Natural killer cell (primary cell): ENCODE data around the gene ATAD3B. TPM values are rescaled to one million over a fixed set of nuclear protein-coding genes. Genes with fewer than 3 reads are reported as not detected.
A peak's percentile ranks its signal among the peaks of the same experiment; 100 is the strongest.
"Not testable (repeated sequence)": the region's sequence is repeated elsewhere in the genome, so short reads cannot be mapped to it uniquely, and the experiment has no call there.

Source experiments
- ATAC-seq, 3 donors: fragments of 150-1000 bp in 2 of 3; fragments of 200-7000 bp in 1 of 3; cut with Tn5 transposase; 1 replicate in 1 of 3; 2 replicates in 2 of 3; pipeline ENCODE4 v1.10.0; 2021; ENCODE audit warnings: mild to moderate bottlenecking in 2 of 3, moderate library complexity in 2 of 3
- DNase-seq, 2 donors: peaks; one replicate each; pipeline versions ENCODE4 v3.0.0 to v3.0.0-alpha.2; 2013 to 2021; ENCODE audit warnings: mixed read lengths in 1 of 2
- H3K27ac ChIP-seq: one replicate; pipeline ENCODE4 v1.5.1; 2013; ENCODE audit warnings: mild to moderate bottlenecking, low read length
- H3K27me3 ChIP-seq: one replicate; pipeline ENCODE4 v1.6.1; 2013; ENCODE audit warnings: low read length; ENCODE audit not compliant: control insufficient read depth, insufficient read depth
- H3K36me3 ChIP-seq: one replicate; pipeline ENCODE4 v1.6.1; 2013; ENCODE audit warnings: low read length; ENCODE audit not compliant: control insufficient read depth, insufficient read depth
- H3K4me1 ChIP-seq: one replicate; pipeline ENCODE4 v1.6.1; 2013; ENCODE audit warnings: low read length; ENCODE audit not compliant: control insufficient read depth, insufficient read depth
- H3K4me3 ChIP-seq: one replicate; pipeline ENCODE4 v1.5.1; 2013; ENCODE audit warnings: low read length
- H3K9me3 ChIP-seq: one replicate; pipeline ENCODE4 v1.6.1; 2013; ENCODE audit warnings: low read length; ENCODE audit not compliant: control insufficient read depth, insufficient read depth
- H3K27ac Mint-ChIP-seq, 2 donors: one replicate each; pipeline ENCODE4 v1.8.0; 2022; ENCODE audit warnings: mild to moderate bottlenecking in 2 of 2, mixed read lengths in 2 of 2, moderate library complexity in 1 of 2
- H3K27me3 Mint-ChIP-seq, 2 donors: one replicate each; pipeline ENCODE4 v1.8.0; 2022; ENCODE audit warnings: low read depth in 2 of 2, mixed read lengths in 2 of 2
- H3K36me3 Mint-ChIP-seq: one replicate; pipeline ENCODE4 v1.8.0; 2022; ENCODE audit warnings: mixed read lengths
- H3K4me1 Mint-ChIP-seq, 2 donors: one replicate each; pipeline ENCODE4 v1.8.0; 2022; ENCODE audit warnings: mixed read lengths in 2 of 2
- H3K4me3 Mint-ChIP-seq: one replicate; pipeline ENCODE4 v1.8.0; 2022; ENCODE audit warnings: mild to moderate bottlenecking, moderate library complexity, mixed read lengths
- H3K9me3 Mint-ChIP-seq, 2 donors: one replicate each; pipeline ENCODE4 v1.8.0; 2022; ENCODE audit warnings: mixed read lengths in 2 of 2
- CTCF ChIP-seq: fragments of 200-600 bp; IDR thresholded peaks from one replicate; pipeline ENCODE4 v1.8.0; 2022; ENCODE audit warnings: antibody characterized with exemption
- WGBS: methylation state at CpG from one replicate; pipeline ENCODE4 v1.1.7; 2013; ENCODE audit warnings: missing lambda C conversion rate; ENCODE audit not compliant: insufficient coverage; 5-methylcytosine and 5-hydroxymethylcytosine counted together
- intact Hi-C: fragments of 100-400 bp; cut with micrococcal nuclease; formaldehyde crosslinking; loops from one replicate; pipeline ENCODE4 v1.14.2; 2022
- total RNA-seq, 4 donors: library from RNA; stranded (reverse); fragments of 120-200 nt in 1 of 4; gene quantifications; one replicate each; pipeline versions ENCODE4 v1.2.3 to v1.2.4, GENCODE V29; 2013 to 2022

The ATAD3B gene
- total RNA-seq, 3 donors from 2014 or later (not counting 1 experiment from before 2014, with no cell fraction given) = 31.9 to 52.4 (median 42.9) TPM

GRCh38 chr1:1517973-1518620 is 46.5 kb downstream of the ATAD3B start:
- Mint-ChIP-seq H3K36me3 (no peaks in the 10 kb centered on the region), H3K4me1 (peaks cover 0 to 5% of the 10 kb centered on the region in 2 donors), H3K9me3 (no peaks in the 10 kb centered on the region), H3K27me3 (no peaks in the 10 kb centered on the region), H3K27ac (no peak overlapping the region), H3K4me3 (no peak overlapping the region)
- no peak overlapping the region for H3K27ac ChIP-seq
- peaks cover 13% of the 10 kb centered on the region for H3K36me3 ChIP-seq
- ATAC-seq (no peak), DNase-seq (no peak)
- no peaks in the 10 kb centered on the region for H3K9me3 ChIP-seq
- no peaks in the 10 kb centered on the region for H3K27me3 ChIP-seq
- peaks cover 3% of the 10 kb centered on the region for H3K4me1 ChIP-seq
- intact Hi-C loops = no loop called here
- H3K4me3 ChIP-seq = no peak overlapping the region
- 97% methylated on average over 21 of the region's 28 CpGs for WGBS
- TF ChIP-seq CTCF = no peak

- H3K27ac Mint-ChIP-seq, H3K4me1 ChIP-seq, H3K9me3 ChIP-seq, H3K9me3 Mint-ChIP-seq, H3K27ac ChIP-seq, intact Hi-C loops, H3K36me3 Mint-ChIP-seq, H3K4me1 Mint-ChIP-seq, ATAC-seq, H3K4me3 ChIP-seq, H3K4me3 Mint-ChIP-seq, H3K27me3 Mint-ChIP-seq, H3K27me3 ChIP-seq, DNase-seq: not testable (repeated sequence)
- 99% methylated on average over 12 of the region's 19 CpGs for WGBS
- H3K36me3 ChIP-seq = peaks cover 15% of the 10 kb centered on the region
These were observed 47.0 kb downstream of the ATAD3B start for GRCh38 chr1:1518621-1519007.

- H3K4me1 ChIP-seq, H3K9me3 Mint-ChIP-seq, intact Hi-C loops, H3K4me1 Mint-ChIP-seq, H3K4me3 ChIP-seq, H3K27ac ChIP-seq, H3K36me3 Mint-ChIP-seq, H3K9me3 ChIP-seq, H3K27me3 ChIP-seq, H3K27me3 Mint-ChIP-seq, H3K4me3 Mint-ChIP-seq, H3K27ac Mint-ChIP-seq, DNase-seq: not testable (repeated sequence)
- ATAC-seq = peak in 1 of 3 donors; percentile 28
- WGBS = 98% methylated on average over 41 of the region's 51 CpGs
- H3K36me3 ChIP-seq = peaks cover 15% of the 10 kb centered on the region
These were observed 48.4 kb downstream of the ATAD3B start for GRCh38 chr1:1519805-1520505.

- Mint-ChIP-seq H3K9me3 (no peaks in the 10 kb centered on the region), H3K36me3 (no peaks in the 10 kb centered on the region), H3K4me1 (no peaks in the 10 kb centered on the region), H3K4me3 (no peak overlapping the region), H3K27me3 (no peaks in the 10 kb centered on the region), H3K27ac (no peak overlapping the region)
- WGBS = 95% methylated on average over 19 of the region's 19 CpGs
- DNase-seq = no peak
- Histone ChIP-seq H3K9me3 (no peaks in the 10 kb centered on the region), H3K27ac (no peak overlapping the region), H3K27me3 (no peaks in the 10 kb centered on the region), H3K4me1 (no peaks in the 10 kb centered on the region), H3K4me3 (no peak overlapping the region), H3K36me3 (peaks cover 17% of the 10 kb centered on the region)
- ATAC-seq = no peak
- TF ChIP-seq CTCF = no peak
- intact Hi-C loops = no loop called here
These were observed 49.8 kb downstream of the ATAD3B start for GRCh38 chr1:1521331-1521730.

- H3K4me1 ChIP-seq, DNase-seq, H3K27ac Mint-ChIP-seq, H3K27me3 ChIP-seq, intact Hi-C loops, H3K9me3 Mint-ChIP-seq, H3K4me1 Mint-ChIP-seq, H3K4me3 ChIP-seq, H3K4me3 Mint-ChIP-seq, H3K27ac ChIP-seq, H3K36me3 Mint-ChIP-seq, H3K27me3 Mint-ChIP-seq, H3K9me3 ChIP-seq, ATAC-seq: not testable (repeated sequence)
- H3K36me3 ChIP-seq = peaks cover 19% of the 10 kb centered on the region
- 96% methylated on average over 30 of the region's 30 CpGs for WGBS
These were observed 51.0 kb downstream of the ATAD3B start for GRCh38 chr1:1522536-1522935.

- DNase-seq, H3K4me1 Mint-ChIP-seq, H3K27me3 ChIP-seq, H3K4me1 ChIP-seq, H3K9me3 Mint-ChIP-seq, intact Hi-C loops, H3K27ac ChIP-seq, H3K4me3 ChIP-seq, H3K36me3 Mint-ChIP-seq, ATAC-seq, H3K4me3 Mint-ChIP-seq, H3K9me3 ChIP-seq, H3K27me3 Mint-ChIP-seq, H3K27ac Mint-ChIP-seq: not testable (repeated sequence)
- peaks cover 16% of the 10 kb centered on the region for H3K36me3 ChIP-seq
- 97% methylated on average over 31 of the region's 31 CpGs for WGBS
These were observed 51.7 kb downstream of the ATAD3B start for GRCh38 chr1:1523226-1523625.
